ENCODE data around the gene SMPD3.
"Not testable (repeated sequence)": the region's sequence is repeated elsewhere in the genome, so short reads cannot be mapped to it uniquely, and the experiment has no call there.

The SMPD3 gene

DNA sequence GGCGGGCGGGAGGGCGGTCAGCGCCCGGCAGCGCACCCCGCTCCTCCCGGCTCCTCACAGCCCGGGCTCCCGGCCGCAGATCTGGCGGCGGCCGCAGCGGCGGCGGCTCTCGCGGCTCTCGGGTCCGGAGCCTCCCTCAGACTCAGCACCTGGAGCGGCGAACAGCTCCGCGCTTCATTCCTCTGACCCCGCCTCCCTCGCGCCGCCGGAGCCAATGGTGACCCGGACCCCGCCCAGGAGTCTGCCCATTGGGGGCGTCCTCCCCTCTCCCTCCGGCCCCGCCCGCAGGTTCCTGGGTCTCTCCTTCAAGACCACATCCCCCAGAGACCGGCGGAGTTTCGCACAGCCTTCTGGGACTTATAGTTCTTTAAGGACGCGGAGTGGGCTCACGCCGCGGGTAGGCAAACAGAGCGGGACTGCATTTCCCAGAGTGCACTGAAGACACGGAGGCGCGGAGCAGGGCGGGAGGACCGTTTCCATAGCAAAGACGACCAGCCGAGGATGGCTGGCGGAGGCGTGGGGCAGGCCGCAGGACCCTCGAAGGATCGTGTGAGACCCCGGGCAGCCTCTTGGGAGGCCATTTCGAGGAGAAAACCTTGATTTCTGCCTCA, at the start of gene SMPD3:
SMPD3 (minus strand) TSS at position 149 of the 611 bp plus-strand sequence. CDS start 76,327 bp downstream, outside the sequence.
- DNase-seq, result peak; percentile 93

DNA sequence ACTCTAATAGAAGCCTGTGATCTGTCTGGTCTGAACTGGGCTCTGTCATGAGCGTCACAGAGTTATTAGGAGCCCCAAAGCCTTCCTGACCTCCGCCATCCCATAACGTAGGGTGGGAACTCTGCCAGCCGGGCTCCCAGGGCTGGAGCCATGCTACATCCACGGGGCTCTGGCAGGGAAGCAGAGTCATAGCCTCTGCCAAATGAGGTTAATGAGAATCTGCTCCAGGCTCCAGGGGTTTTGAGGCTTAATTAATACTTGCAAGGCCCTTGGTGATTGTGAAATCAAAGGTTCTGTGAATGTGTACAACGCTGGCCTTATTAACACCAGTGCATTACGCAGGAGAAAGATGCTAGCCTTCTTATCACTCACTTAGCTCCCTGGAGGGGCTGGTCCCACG, 48.4 kb upstream of the SMPD3 start:
- DNase-seq, result no peak

DNA sequence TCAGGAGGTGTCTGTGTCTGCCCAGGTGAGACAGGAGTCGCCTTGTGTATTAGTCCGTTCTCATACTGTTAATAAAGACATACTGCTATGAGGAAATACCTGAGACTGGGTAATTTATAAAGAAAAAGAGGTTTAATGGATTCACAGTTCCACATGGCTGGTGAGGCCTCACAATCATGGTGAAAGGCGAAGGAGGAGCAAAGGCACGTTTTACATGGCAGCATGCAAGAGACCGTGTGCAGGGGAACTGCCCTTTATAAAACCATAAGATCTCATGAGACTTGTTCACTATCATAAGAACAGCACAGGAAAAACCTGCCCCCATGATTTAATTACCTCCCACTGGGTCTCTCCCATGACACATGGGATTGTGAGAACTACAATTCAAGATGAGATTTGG, 46.0 kb upstream of the SMPD3 start:
- DNase-seq, result not testable (repeated sequence)

DNA sequence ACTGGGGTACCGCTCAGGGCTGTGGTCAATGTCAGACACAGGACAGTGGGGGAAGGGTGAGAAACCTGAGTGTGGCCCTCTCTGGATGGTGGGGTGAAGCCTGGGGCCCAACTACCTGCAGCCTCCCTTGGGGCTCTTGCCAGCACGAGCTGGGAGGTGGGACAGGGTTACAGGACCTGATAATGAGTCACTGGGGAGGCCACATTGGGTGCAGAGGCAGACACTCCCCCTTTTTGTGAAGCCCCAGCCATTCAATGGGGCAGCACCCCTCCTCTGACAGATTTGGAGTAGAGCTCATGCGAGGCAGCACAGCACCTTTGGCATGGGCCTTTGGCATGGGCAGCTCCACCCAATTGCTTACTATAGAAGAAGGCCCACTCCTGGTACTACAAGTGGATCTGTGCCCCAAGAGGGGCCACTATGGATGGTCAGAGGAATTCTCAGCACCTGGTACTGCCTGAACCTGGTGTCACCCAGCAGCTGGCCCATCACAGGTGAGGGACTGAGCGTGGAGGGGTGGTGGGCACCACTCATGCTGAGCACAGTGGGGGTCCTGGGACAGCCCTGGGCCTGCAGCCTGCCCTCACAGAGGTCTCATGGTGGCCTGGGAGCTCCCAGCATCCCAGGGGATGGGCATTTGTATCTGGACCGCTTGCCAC, 45.2 kb upstream of the SMPD3 start:
- DNase-seq, result no peak

- DNase-seq, result no peak
Measured at GRCh38 chr16:68492543-68493411, 44.5 kb upstream of the SMPD3 start.

- no peak for DNase-seq
Measured at GRCh38 chr16:68492151-68492542, 43.8 kb upstream of the SMPD3 start.

DNA sequence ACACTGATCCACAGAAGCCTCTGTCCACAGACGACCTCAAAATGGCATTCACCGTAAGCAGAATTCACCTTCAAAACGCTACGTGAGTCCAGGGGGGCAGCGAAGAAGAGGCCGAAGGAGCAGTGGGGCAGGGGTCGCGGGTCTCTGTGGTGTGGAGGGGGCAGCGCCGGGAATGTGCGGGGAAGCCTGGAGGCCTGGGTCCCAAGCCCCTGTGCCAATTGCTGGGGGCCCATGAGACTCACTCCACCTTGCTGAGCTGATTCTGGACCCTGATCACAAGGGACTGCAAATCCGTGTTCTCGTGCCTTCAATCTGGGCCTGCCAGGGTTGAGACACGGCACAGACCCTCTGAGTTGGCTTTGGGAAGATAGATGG, 43.3 kb upstream of the SMPD3 start:
- no peak for DNase-seq

- DNase-seq, result peak; percentile 17
Measured at GRCh38 chr16:68490829-68491575, 42.7 kb upstream of the SMPD3 start.

- no peak for DNase-seq
Measured at GRCh38 chr16:68490358-68490757, 42.0 kb upstream of the SMPD3 start.

- no peak for DNase-seq
Measured at GRCh38 chr16:68488554-68488953, 40.2 kb upstream of the SMPD3 start.

DNA sequence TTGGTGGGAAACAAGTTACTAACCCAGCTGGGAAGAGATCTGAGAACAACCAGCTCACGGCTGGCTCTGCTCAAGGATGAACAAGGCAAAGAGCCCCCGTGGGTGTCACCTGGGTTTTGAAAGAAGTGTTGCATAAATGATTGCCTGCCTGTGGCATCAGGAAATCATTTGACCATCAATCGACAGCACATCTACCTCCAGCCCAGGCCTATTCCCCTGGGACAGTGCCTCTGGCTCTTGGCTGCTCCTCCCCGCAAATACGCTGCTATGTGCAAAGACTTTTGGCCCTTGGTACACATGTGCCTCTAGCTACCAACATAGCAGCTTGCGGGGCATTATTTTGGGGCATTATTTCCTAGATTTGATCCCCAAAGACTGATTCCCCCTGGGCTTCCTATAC, 39.4 kb upstream of the SMPD3 start:
- no peak for DNase-seq

DNA sequence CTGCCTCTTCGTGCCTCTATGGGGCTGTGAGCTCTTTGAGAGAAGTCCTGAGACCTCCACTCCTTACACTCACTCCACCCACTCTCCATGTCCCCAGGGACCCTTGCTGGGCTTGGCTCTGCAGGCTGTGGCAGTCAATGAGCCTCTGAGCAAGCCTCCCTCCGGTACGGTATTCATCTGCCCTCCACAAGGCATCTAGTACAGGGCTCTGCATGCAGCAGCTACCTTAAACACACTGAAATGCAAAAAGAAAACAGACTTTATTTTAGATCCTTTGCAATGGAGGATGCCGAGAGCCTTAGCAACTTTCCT, 38.9 kb upstream of the SMPD3 start:
- DNase-seq, result no peak

GRCh38 chr16:68486502-68487202, 38.3 kb upstream of the SMPD3 start:
- DNase-seq, result peak; percentile 22

GRCh38 chr16:68481636-68482035, 33.3 kb upstream of the SMPD3 start:
- DNase-seq, result no peak

DNA sequence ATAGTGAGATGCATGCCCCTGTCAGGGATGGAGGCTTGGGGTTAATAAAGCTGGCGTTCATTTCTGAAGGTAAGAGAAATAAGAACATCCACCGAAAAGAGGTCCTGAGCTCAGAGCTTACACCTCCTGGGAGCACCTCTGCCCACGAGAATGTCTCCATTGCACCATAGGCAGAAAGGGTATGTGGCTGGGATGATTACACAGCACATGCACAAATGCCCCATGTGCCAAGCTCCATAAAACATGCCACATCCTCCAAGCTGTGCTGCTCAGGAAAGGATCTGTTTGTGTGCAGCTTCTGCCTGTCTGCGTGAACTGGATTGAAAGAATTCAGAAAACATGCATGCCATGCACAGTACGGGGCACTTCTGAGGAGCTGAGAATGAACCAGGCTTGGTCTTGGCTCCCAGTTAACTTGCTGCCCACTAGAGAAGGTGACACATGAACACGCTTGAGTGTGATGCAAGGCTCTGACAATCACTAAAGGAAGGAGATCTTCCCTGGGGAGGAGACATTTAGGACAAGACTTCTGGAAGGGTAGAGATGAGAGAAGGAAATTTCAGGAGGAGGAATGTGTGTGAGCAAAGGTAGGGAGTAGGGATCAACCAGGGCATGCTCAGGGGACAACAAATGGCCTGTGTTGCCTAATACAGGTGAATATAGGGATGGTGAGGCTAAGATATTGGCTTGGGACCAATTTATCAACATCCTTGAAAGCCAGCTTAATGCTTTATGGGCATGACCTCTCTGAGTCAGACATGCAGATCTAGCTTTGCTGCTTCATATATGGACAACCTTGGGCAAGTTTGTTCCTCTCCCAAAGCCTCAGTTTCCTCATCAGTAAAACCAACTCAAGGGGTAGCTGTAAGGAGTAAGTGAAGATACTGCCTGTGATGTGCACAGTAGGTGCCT, 32.0 kb upstream of the SMPD3 start:
- no peak for DNase-seq

GRCh38 chr16:68479271-68479670, 31.0 kb upstream of the SMPD3 start:
- DNase-seq, result no peak

DNA sequence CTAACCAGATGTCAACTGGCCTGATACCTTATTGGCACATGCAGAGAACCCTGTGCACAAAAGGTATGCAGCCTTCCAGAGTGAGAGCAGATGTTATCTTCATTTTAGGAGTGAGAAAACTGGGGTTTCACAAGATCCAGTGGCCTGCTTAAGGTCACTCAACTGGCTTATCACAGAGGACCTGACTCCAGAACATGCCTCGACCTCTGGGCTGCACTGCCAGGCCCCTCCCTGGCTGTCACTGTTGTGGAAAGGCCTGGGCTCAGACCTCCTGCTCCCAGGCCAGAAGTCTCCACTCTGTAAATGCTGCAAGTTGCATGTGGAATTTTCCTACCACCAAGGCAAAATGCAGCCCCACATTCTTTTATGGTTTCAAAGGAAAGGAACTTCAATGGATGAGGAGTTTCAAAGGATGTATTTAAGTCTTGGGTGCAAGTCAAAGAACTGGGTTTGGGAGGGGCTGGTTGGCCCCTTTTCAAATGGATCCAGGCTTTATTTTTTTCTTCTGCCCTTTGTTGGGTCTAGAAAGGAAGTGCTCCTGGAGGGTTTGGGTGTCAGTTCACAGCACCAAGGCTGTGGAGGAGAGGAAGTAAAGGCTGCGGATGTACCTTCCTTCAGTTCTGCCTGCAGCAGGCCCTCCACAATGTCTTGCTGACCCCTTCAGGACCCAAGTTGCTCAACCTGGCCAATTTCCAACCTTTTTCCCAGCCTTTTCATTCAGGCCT, 30.4 kb upstream of the SMPD3 start:
- no peak for DNase-seq

GRCh38 chr16:68475071-68475470, 26.8 kb upstream of the SMPD3 start:
- no peak for DNase-seq

DNA sequence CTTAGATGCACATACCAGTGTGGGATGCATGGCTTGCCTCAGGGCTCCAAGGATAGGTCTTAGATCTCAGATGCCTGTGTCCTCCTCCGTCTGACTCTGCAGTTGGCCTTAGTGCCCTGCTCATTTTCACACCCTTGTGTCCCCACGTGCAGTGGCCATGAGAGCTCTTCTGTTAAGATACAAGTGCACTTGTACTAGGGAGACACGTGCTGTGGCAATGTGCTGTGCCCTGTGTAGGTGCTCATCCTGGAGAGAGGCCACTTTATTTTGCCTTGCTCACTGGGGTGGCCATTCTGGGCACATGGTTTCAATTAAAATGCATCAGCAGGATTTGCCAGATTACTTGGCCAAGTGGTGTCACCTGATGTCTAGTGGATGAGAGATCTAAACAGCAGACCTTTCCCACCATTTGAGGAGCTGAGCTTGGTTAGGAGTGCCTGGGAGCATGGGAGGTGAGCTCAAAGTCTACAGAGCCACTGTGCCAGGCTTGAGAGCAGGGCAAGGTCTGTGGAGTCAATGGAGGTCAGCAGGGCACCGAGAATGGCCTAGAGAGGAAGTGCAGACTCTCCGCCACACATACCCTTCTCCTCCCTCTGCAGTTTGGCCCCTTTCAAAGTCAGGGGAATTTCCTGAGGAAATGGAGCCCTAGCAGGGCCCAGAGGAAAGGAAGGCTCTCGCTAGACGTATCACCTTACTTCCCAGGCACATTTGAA, 25.2 kb upstream of the SMPD3 start:
- peak; percentile 6 for DNase-seq

DNA sequence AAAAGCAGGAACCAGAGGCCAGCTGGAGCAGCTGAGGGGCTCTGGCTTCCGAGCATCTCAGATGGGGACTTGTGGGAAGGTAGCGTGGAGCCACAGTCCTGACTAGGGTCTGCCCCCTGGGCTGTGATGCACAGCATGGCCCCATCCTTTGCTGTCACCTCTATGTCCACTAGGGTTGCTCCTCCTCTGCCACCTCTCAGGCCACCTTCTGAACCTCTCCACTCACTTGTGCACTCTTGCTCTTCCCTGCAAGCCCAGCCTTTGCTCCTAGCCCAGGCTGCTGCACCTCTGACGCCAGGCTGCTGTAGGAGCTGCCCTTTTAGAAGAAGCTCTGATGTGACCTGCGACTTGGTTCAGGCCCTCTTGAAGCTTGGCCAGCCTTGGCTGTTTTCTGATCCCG, 24.3 kb upstream of the SMPD3 start:
- no peak for DNase-seq

All from NCI-H510A treated with DMSO at 0.1 percent for 48 hours (cell line).